Measurements from ENCODE around the gene OR52K1.
"Not testable (repeated sequence)": the region's sequence is repeated elsewhere in the genome, so short reads cannot be mapped to it uniquely, and the experiment has no call there.

Gene OR52K1

GRCh38 chr11:4482445-4482844 lies at the start of gene OR52K1:
OR52K1 (plus strand) TSS chr11:4482646; CDS start chr11:4488901, 6,255 bp downstream.
- no peak for DNase-seq (ENCODE audit: low read depth in 2 of 2)

GRCh38 chr11:4433856-4434255 lies 48.6 kb upstream of the OR52K1 start:
- no peak for DNase-seq (ENCODE audit: low read depth in 2 of 2)

DNA sequence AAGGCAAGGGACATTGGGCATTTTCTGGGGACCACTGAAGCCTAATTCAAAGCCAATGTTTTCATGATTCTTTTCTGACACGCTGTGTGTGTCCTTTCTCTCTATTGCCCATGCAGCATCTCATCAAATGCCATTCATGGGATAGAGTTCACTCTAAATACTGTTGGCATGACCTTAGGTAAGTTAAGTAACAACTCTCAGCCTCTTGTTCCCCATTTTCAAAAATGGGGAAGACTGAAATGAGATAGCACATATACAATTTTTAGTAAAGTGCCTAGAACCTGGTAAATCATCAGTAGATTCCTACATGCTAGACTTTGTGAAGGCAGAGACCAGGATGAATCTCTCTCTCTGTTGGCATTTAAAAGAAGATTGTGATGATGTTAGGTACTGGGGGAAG lies 46.0 kb upstream of the OR52K1 start:
- DNase-seq (ENCODE audit: low read depth in 2 of 2), result no peak

DNA sequence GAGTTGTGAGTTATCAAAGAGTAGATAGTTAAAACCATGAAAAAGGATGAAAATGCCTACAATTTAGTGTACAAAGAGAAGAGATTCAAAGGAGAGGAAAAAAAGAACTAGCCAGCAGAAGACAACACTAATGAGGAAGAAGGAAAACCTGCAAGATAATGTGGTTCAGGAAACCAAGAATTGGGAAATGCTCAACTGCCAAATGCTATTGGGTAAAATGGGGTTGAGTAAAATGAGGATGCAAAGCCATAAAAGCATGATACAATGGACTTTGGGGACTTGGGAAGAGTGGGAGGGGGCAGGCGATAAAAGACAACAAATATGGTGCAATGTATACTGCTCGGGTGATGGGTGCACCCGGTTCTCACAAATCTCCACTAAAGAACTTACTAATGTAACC lies 40.9 kb upstream of the OR52K1 start:
- DNase-seq (ENCODE audit: low read depth in 2 of 2), result no peak

GRCh38 chr11:4443232-4443891 lies 39.1 kb upstream of the OR52K1 start:
- DNase-seq (ENCODE audit: low read depth in 2 of 2), result no peak

GRCh38 chr11:4448995-4449394 lies 33.5 kb upstream of the OR52K1 start, which contains the start of gene OR52K2:
OR52K2 (plus strand) TSS chr11:4449295; CDS start chr11:4449340, 45 bp downstream.
- no peak for DNase-seq (ENCODE audit: low read depth in 2 of 2)

DNA sequence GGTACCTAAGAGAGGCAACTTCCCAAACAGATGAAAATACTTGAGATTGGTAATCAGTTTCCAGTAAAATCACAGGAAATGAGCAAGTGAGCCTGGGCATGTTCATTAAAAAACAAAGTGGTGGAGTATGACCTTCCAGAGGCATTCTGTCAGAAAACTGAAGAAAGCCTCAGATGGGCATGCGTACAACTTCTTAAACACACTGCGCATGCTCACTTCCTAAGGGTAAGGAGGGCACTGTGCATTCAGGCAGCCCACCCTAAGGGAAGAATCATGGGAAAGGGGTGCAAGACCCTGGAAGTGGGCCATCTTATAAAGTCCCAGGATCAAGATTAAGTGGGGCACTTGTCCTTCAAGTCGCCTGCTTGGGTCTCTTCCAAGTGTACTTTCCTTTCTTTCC lies 29.3 kb upstream of the OR52K1 start:
- no peak for DNase-seq (ENCODE audit: low read depth in 2 of 2)

DNA sequence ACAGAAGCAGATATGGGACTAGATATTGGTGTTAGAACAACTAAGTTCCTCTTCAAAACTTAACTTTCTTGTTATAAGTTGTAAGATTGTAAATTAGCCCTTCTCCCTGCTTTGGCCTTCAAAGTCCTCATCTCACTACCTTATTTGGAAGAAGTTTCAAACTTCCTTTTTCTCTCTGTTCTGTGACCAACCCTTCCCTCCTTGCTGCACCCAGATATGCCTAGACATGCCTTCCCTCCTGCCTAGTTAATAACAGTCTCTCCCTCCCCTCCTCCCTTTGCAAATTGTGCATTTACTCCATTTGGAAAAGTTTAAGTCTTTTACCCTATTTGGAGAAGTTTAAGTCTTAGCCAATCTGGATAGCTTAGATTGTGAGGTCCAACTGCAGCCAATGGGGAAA lies 28.4 kb upstream of the OR52K1 start:
- DNase-seq (ENCODE audit: low read depth in 2 of 2), result no peak

DNA sequence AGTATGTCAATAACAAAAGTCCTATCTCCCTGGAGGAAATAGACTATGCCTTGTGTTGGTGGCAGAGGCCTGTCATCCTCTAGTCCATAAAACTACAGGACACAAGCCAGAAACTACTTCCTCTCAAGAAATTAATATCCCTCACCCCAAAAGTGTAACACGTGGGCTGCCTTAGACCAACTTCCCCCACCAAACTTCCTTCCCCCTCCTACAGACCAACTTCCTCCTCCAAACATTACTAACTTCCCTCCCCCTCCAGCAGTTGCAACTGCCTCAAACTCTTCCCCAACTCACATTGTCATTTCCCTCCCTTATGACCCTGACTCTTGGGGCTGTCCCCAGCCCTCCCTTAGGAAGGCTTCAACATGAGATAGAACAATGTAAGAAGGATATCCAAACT lies 27.0 kb upstream of the OR52K1 start:
- DNase-seq (ENCODE audit: low read depth in 2 of 2), result no peak

DNA sequence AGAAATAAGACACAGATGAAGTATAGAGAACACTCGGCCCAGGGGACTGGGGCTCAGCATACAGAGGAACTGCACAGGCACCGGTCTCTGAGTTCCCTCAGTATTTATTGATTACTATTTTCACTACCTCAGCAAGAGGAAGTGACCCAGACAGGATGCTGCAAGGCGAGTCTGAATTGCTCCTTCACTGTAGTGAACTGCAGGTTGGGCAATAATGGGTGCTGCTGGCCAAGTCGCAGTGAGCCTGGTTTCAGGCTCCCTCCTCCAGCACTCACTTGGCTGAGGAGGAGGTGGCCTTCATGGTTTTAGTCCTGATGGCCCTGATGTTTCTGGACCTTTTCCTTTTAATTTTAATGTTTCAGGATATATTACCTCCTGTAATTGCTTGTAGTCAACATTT lies 22.9 kb upstream of the OR52K1 start:
- no peak for DNase-seq (ENCODE audit: low read depth in 2 of 2)

DNA sequence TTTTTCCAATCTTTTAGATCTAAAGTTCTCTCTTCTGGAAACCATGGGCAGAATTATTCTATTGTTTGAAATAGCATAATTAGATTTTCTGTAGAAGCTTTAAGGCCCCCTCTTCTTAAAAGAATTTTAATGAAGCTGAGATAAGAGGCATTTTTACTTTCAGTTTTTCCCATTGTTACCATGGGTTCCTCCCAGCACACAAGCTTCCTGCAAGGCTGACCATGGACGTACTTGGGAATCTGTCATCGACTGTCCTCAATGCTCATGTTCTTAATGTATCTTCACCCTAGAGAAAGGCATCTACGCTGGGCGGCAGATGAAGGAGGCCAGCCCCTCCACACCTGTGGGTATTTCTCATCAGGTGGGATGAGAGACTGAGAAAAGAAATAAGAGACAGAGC lies 22.3 kb upstream of the OR52K1 start:
- DNase-seq (ENCODE audit: low read depth in 2 of 2), result no peak

GRCh38 chr11:4464216-4465159 lies 18.0 kb upstream of the OR52K1 start:
- no peak for DNase-seq (ENCODE audit: low read depth in 2 of 2)

GRCh38 chr11:4465407-4465806 lies 17.0 kb upstream of the OR52K1 start:
- no peak for DNase-seq (ENCODE audit: low read depth in 2 of 2)

GRCh38 chr11:4466131-4466870 lies 16.1 kb upstream of the OR52K1 start:
- no peak for DNase-seq (ENCODE audit: low read depth in 2 of 2)

DNA sequence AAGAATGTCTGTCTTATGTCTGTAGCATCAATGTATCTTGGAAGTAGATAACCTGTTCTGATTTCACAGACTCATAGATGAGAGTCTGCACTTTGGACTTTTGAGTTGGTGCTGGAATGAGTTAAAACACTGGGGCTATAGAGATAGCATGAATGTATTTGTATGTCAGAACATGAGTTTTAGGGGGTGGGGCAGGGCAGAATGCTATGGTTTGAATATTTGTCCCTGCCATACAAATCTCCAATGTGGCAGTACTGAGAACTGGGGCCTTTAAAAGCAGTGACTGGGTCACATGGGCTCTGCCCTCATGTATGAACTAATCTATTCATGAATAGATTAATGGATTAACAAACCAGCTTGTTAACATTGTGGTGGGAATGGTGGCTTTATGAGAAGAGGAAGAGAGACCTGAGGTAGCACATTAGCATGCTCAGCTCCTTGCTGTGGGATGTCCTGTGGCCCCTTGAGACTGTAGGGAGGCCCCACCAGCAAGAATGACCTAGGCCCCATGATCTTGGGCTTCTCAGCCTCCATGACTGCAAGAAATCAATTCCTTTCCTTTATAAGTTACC lies 15.5 kb upstream of the OR52K1 start:
- DNase-seq (ENCODE audit: low read depth in 2 of 2), result no peak

DNA sequence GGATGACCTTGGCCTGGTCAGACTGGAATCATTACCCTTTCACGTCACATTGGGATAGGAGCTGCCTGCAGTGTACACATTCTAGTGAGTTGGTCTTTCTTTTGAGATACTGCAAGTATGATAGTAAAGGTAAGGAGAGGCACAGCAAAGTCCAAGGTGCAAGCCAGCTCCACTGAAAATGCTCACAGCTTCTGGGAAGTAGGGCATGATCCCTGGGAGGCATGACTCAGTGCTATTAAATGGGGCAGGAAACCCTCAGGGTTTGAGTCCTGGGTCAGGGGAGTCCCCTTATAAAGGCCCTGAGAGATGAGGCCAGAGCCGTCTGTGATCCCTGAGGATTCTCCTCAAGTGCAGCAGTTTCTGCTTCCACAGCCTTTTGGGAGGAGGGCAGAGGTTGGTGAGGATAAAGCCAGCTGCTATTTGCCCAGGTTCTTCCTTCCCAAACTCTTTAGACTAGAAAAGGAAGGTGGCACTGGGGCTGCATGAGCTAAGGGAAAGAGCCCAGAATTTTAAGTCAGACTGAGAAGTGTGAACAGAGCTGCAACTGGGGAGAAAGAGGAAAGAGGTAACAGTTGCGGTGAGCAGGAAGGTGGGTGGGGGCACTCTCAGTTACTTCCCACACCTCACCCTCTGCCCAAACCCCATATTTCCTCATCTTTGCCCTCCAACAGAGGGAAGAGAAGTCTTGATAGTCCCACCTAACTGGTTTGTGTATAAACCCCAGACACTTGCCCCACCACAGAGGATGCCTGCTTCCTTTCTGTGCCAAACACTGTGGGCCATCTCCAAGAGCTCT lies 14.4 kb upstream of the OR52K1 start:
- DNase-seq (ENCODE audit: low read depth in 2 of 2), result no peak

DNA sequence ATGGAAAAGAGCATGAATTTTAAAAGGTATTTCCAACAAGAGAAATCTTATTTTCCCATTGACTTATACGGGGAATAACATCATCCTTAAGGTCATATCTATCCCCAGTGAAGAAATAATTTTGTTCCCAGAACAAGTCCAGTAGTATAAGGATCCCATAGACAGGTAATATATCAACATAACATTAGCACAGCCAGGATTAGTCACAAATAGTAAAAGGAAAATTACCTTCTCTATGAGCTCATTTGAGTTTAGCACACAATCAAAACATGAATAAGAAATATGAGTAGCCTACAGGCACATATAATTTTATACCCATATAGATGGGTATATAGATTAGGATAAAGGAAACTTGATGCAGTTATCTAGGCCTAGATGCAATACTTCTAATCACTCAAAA lies 2.8 kb upstream of the OR52K1 start:
- no peak for DNase-seq (ENCODE audit: low read depth in 2 of 2)

DNA sequence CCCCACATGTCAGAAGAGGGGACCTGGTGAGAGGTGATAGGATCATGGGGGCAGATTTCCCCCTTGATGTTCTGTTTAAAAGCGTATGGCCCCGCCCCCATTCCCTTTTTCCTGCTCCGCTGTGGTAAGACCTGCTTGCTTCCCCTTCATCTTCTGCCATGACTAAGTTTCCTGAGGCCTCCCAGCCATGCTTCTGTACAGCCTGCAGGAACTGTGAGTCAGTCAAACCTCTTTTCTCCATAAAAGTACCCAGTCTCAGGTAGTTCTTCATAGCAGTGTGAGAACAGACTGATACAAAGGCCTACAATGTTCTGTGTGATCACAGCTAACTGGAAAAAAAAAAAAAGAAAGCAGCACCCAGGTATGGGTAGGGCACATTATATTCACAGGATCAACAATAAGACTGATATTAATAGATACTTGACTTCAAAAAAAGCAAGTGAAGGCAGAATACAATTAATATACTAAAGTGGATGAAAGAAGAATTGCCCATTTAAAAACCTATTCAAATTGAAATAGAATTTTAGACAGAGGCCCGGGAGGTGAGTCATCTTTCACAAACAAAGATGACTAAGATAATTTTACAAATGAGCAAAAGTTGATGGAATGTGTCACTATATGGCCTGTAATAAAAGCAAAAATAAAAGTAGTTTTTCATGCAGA lies 1.7 kb upstream of the OR52K1 start:
- no peak for DNase-seq (ENCODE audit: low read depth in 2 of 2)

DNA sequence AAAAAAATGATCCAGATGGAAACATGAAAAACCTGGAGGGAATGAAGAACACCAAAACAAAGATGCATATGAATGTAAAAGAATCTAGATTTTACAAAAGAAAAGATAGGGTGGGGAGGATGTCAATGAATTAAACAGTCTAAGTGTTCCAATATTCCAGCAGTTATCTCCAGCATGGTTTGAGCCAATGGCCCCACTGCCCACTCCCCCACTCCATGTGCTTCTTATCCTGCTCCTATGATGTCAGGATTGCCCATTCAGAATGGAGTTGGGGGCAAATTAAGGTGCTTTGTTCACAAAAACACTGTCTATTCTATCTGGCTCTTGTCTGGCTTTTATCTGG lies 1.2 kb upstream of the OR52K1 start:
- DNase-seq (ENCODE audit: low read depth in 2 of 2), result no peak

DNA sequence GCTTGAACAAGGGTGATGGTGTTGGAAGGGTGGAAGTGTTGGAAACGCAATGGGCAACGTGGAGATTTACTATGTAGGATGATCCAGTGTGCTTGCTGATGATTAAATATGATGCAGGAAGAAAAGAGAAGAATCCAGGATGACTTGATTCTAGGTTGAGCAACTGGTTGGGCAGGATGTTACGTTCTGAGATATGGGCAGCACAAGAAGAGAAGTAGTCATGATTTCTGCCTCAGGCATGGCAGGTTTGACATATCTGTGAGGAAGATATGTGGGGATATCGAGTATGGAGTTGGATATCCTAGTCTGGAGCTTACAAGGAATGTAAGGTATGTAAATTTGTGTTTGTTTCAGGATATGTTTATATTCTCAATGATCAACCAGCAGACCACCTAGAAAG lies 1.9 kb downstream of the OR52K1 start:
- no peak for DNase-seq (ENCODE audit: low read depth in 2 of 2)

DNA sequence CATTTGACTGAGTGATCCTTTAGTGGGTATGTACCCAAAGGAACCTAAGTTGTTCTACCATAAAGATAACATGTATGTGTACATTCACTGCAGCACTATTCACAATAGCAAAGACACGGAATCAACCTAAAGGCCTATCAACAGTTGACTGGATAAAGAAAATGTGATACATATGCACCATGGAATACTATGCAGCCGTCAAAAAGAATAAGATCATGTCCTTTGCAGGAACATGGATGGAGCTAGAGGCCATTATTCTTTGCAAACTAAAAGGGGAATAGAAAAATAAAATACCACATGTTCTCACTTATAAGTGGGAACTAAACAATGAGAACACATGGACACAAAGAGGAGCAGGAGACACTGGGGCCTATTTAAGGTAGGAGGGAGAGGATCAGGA lies 9.0 kb downstream of the OR52K1 start:
- DNase-seq (ENCODE audit: low read depth in 2 of 2), result not testable (repeated sequence)

Data from fibroblast of skin of left biceps (primary cell).